Activated CD4-positive, alpha-beta T cell treated with anti-CD3 and anti-CD28 coated beads for 36 hours (primary cell): ENCODE measurements around the gene AXL. TPM values are rescaled to one million over a fixed set of nuclear protein-coding genes. Genes with fewer than 3 reads are reported as not detected.

ENCODE experiments used
- ATAC-seq: fragments of 200-7000 bp; cut with Tn5 transposase; one replicate; pipeline ENCODE4 v1.10.0; 2021; ENCODE audit warnings: mild to moderate bottlenecking, moderate library complexity
- CTCF ChIA-PET: fragments of 350-600 bp; sonication (Branson Sonifier 250); formaldehyde crosslinking; loops from one replicate; lab custom pipeline; 2021; ENCODE audit warnings: antibody characterized with exemption; lab: Charles Lee
- POLR2A ChIA-PET: fragments of 350-600 bp; sonication (Branson Sonifier 250); formaldehyde crosslinking; loops from one replicate; lab custom pipeline; 2021; ENCODE audit warnings: antibody characterized with exemption, inconsistent platforms; lab: Charles Lee
- DNase-seq: peaks from one replicate; pipeline ENCODE4 v3.0.0-alpha.2; 2020
- H3K27ac Mint-ChIP-seq: one replicate; pipeline ENCODE4 v1.8.0; 2021; ENCODE audit warnings: mixed read lengths
- H3K27me3 Mint-ChIP-seq: one replicate; pipeline ENCODE4 v1.8.0; 2021; ENCODE audit warnings: mixed read lengths
- H3K36me3 Mint-ChIP-seq: one replicate; pipeline ENCODE4 v1.8.0; 2021; ENCODE audit warnings: low read depth, mixed read lengths
- H3K4me1 Mint-ChIP-seq: one replicate; pipeline ENCODE4 v1.8.0; 2021; ENCODE audit warnings: mixed read lengths
- H3K4me3 Mint-ChIP-seq: one replicate; pipeline ENCODE4 v1.8.0; 2021; ENCODE audit warnings: mild to moderate bottlenecking, moderate library complexity, mixed read lengths
- H3K9me3 Mint-ChIP-seq: one replicate; pipeline ENCODE4 v1.8.0; 2021; ENCODE audit warnings: low read depth, mixed read lengths
- intact Hi-C, 2 experiments: fragments of 100-400 bp; cut with DNase I in 1 of 2; cut with micrococcal nuclease in 1 of 2; formaldehyde crosslinking; loops; one replicate each; pipeline versions ENCODE4 v1.14.2 to v1.15.1; 2022 to 2024; cut with DNase I, micrococcal nuclease
- total RNA-seq, 2 experiments: library from RNA; stranded (reverse); gene quantifications; one replicate each; pipeline ENCODE4 v1.2.3, GENCODE V29; 2021

AXL gene
- total RNA-seq, 2 experiments from 2014 or later = 0.28 to 0.50 TPM

DNA sequence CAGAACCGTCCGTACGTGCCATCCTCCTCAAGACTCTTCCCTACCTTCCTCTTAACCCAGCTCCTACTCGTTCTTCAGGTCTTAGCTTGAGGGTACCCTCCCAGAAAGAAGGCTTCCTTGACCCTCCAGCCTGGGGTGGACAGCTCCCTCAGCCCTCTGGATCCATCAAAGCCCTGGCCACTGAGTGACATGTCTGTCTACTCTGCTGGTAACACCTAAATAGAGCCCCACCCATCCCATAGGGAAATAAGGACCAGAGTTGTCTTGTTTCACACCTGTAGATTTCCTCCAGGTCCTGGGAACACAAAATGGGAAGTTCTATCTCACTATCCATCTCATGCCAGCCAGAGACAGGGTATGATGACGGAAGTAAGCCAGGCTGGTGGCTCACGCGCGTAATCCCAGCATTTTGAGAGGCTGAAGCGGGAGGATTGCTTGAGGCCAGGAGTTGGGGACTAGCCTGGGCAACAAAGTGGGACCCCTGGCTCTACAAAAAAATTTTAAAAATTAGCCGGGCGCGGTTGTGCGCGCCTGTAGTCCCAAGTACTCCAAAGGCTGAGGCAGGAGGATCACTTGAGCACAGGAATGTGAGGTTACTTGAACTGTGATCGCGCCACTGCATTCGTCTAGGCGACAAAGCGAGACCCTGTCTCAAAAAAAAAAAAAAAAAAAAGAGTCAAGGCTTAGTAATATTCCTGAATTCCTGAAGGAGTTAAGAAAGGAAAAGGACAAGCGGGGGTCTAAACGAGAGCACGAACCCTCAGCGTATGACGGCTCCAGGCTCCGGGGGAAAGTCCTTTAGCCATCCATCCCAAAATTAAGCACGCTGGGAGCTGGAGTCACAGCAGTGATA is 90.4 kb downstream of the AXL start:
- peak overlapping the region; percentile 91 for H3K4me3 Mint-ChIP-seq
- no peaks in the 10 kb centered on the region for H3K9me3 Mint-ChIP-seq
- intact Hi-C loops = loop anchor here (1.0 to 5.0 kb wide), 12 partner anchors 15 to 592 kb away; partner anchors contain the start of genes B9D2 (in 1 of the 2), BCKDHA (in 1 of the 2), COQ8B (in 1 of the 2) and DMAC2 (in 1 of the 2)
- peaks cover 71% of the 10 kb centered on the region for H3K4me1 Mint-ChIP-seq
- H3K36me3 Mint-ChIP-seq = peaks cover 35% of the 10 kb centered on the region
- peak overlapping the region; percentile 97 for H3K27ac Mint-ChIP-seq
- H3K27me3 Mint-ChIP-seq = no peaks in the 10 kb centered on the region
- DNase-seq (peak; percentile 41), ATAC-seq (peak; percentile 5)
- ChIA-PET POLR2A (interaction anchor here (0.6 to 2.8 kb wide), 7 partner anchors 19 to 289 kb away, joined by 3 to 22 read pairs (median 3); partner anchors contain the start of gene HNRNPUL1), CTCF (interaction anchor here (0.6 to 3.4 kb wide), 25 partner anchors 8 to 559 kb away, joined by 3 to 36 read pairs (median 4); partner anchors contain the start of genes B9D2 and HNRNPUL1)

DNA sequence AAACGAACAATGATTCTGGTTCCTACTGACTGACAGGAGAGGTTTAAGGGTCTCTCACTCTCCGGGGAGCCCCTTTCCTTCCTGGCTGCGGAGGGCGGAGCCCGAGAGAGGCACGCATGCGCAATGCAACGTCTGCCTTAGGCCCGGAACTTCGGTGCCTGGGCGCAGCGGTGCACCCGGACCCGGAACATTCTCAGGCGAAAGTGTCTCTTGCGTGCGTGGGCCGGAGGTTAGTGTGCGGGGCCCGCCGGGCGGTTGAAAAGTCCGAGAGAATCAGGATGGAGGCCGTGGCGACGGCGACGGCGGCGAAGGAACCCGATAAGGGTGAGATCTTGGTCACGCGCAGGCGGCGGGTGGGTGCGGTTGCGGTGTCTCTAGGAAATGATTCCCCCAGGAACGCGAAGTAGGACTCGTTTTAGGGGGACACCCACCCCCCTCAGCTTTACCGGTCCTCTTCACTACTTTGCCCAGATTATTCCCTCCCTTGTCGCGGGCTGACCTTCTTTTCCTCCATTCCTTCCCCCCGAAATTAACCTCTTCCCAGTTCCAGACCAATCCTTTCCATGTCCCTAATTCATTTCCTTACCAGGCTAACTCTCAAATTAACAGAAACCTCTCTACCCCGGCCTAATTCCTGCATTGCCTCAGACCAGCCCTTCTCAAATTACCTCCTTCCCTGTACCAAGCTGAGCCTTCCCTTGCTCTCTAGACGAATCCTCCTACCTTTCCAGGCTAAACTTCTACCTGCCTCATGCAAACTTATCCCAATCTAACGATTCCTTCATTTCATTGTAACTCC is 91.2 kb downstream of the AXL start, which contains the start of gene CCDC97:
Gene CCDC97 (plus strand): TSS at position 140 of the 799 bp plus-strand sequence. CDS start 139 bp downstream, at position 279.
- Mint-ChIP-seq H3K27ac (peak within 1 kb of the TSS; percentile 97), H3K4me3 (peak within 1 kb of the TSS; percentile 91), H3K9me3 (no peaks in the 10 kb centered on the region), H3K4me1 (peaks cover 62% of the 10 kb centered on the region), H3K36me3 (peaks cover 27% of the 10 kb centered on the region), H3K27me3 (no peaks in the 10 kb centered on the region)
- peak; percentile 66 for ATAC-seq
- DNase-seq = peak; percentile 92
- ChIA-PET CTCF (interaction anchor here (1.0 to 3.4 kb wide), 7 partner anchors 9 to 106 kb away, joined by 3 to 36 read pairs (median 4); no protein-coding TSS in a partner anchor), POLR2A (interaction anchor here (0.7 to 1.0 kb wide), 2 partner anchors 47 to 84 kb away, joined by 3 to 9 read pairs; partner anchors contain the start of gene HNRNPUL1)
- intact Hi-C loops = loop anchor here (1.0 to 5.0 kb wide), 9 partner anchors 14 to 511 kb away; partner anchors contain the start of genes B9D2 (in 1 of the 2), BCKDHA (in 1 of the 2), DMAC2 (in 1 of the 2) and EGLN2 (in 1 of the 2)

DNA sequence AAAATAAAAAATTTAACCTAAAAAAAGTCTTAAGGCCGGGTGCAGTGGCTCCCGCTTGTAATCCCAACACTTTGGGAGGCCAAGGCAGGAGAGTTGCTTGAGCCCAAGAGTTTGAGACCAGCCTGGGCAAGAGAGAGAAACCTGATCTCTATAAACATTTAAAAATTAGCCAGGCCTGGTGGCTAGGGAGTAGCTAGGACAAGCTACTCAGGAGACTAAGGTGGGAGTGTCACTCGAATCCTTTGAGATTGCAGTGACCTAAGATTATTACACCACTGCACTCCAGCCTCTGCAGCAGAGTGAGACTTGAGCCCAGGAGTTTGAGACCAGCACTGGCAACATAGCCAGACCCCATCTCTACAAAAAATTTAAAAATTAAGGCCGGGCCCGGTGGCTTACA is 92.0 kb downstream of the AXL start:
- no peak for ATAC-seq
- CTCF ChIA-PET = interaction anchor here (1.2 to 2.6 kb wide), 3 partner anchors 10 to 40 kb away, joined by 3 to 12 read pairs (median 4); no protein-coding TSS in a partner anchor
- Mint-ChIP-seq H3K27ac (peak overlapping the region; percentile 97), H3K36me3 (peaks cover 24% of the 10 kb centered on the region), H3K4me3 (peak overlapping the region; percentile 91), H3K9me3 (no peaks in the 10 kb centered on the region), H3K4me1 (peaks cover 57% of the 10 kb centered on the region), H3K27me3 (no peaks in the 10 kb centered on the region)
- no peak for DNase-seq
- POLR2A ChIA-PET = interaction anchor here (0.6 kb wide), 1 partner anchor 48 kb away, joined by 3 read pairs; no protein-coding TSS in a partner anchor
- intact Hi-C loops = loop anchor here in 1 of 2 experiments (2.0 to 5.0 kb wide), 2 partner anchors 126 to 512 kb away; partner anchors contain the start of genes DMAC2 and EGLN2

Other genes with a start within 250 kb of the AXL start
- gene CYP2B6, start 227.9 kb upstream of the AXL start, total RNA-seq = not detected
- gene CYP2A13, start 130.8 kb upstream of the AXL start, total RNA-seq = not detected
- not detected for gene CYP2F1, start 104.8 kb upstream of the AXL start, total RNA-seq
- under 1 TPM; 0.46 to 0.84 TPM for gene CYP2S1, start 26.0 kb upstream of the AXL start, total RNA-seq
- 100 to 1,000 TPM; 263 to 312 TPM for gene HNRNPUL1, start 45.1 kb downstream of the AXL start, total RNA-seq
- gene CCDC97, start 90.9 kb downstream of the AXL start, total RNA-seq = 10 to 100 TPM; 21.2 to 21.4 TPM
- 10 to 100 TPM; 86.2 to 99.0 TPM for gene TGFB1, start 134.7 kb downstream of the AXL start, total RNA-seq
- 1 to 10 TPM; 4.0 to 5.2 TPM for gene B9D2, start 144.9 kb downstream of the AXL start, total RNA-seq
- gene TMEM91, start 157.3 kb downstream of the AXL start, total RNA-seq = 1 to 10 TPM; 3.0 to 4.0 TPM
- 10 to 100 TPM; 32.7 to 47.8 TPM for gene EXOSC5, start 178.1 kb downstream of the AXL start, total RNA-seq
- 10 to 100 TPM; 14.5 to 25.4 TPM for gene BCKDHA, start 178.6 kb downstream of the AXL start, total RNA-seq
- under 1 TPM in 1 of 2 experiments, not detected in 1; 0.41 TPM for gene B3GNT8, start 208.2 kb downstream of the AXL start, total RNA-seq
- gene DMAC2, start 220.7 kb downstream of the AXL start, total RNA-seq = 10 to 100 TPM; 52.5 to 66.3 TPM
- gene ERICH4, start 223.9 kb downstream of the AXL start, total RNA-seq = not detected